Stimulated activated CD4-positive, alpha-beta T cell treated with anti-CD3 and anti-CD28 coated beads, Interleukin-15, amount 100 ng/mL, for 24 hours (primary cell): ENCODE measurements around the gene RAB27B.

Experiments used
- DNase-seq: peaks from one replicate; pipeline ENCODE4 v3.0.0-alpha.2; 2020

RAB27B gene

DNA sequence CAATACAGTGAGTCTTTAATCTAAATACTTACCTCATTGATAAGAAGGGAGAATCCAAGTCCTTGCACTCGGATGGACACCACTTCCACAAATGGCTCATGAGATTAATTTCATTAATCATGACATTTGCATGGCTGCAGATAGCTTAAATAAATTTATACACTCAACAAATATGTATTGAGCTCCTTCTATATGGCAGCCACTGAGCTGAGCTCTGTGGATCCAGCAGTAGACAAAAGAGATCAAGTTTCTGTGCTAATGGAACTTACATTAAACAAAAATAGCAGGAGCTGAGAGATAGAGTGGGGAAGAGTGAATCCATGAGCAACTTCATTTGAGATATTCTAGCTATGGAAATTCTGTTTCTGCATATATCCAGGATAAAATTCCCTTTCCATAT, 44.4 kb downstream of the RAB27B start:
- DNase-seq: no peak

DNA sequence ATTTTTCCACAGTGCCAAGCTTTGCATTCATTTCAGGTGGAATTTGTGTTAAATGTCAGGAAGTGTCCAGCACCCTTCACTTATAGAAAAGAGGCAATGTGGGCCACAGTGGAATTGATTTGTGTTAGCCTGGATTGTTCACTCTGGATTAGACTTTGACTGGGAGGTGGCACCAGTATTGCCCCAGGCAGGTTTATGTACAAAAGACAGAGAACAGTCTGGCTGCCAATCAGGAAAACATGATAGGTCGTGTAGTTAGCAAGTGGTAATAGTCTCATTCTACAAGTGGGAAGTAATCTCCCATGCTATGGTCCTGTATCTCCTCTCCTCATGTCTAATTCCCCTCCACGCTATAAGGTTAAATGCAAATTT, 45.6 kb downstream of the RAB27B start:
- no peak for DNase-seq

- no peak for DNase-seq
Observed at GRCh38 chr18:54875063-54875462, 46.8 kb downstream of the RAB27B start.

DNA sequence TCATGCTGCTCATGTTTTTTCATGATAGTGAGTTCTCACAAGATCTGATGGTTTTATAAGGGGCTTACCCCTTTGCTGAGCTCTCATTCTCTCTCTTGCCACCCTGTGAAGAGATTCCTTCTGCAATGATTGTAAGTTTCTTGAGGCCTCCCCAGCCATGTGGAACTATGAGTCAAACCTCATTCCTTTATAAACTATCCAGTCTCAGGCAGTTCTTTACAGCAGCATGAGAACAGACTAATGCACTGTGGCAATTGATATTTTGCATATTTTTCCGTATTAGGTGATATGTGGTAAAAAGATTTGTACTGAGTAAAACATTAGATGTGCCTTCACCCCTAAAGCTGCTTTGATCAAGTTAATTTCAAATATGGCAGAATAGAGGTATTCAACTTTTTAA, 48.8 kb downstream of the RAB27B start:
- DNase-seq: no peak

DNA sequence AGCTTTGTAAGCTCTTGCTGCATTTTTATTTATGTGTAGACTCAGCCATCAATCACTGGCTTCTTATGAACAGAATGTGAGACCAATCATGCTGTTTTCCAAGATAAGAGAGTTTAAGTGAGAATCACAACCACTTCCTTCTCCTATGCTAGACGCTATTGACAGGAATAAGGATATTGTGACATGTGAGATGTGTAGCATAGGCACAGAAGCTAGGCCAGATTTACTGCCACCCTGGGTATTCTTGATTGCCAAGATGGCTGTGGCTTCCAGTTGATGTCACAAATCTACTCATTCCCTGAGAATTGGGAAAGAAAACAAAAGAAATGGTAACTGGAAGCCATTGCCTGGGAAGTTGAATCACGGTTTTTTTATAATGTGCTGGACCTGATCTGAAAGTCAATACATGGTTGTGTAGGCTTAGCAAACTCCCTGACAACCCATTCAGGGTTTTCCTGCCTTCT, 49.9 kb downstream of the RAB27B start:
- no peak for DNase-seq

- DNase-seq: no peak
Observed at GRCh38 chr18:54878659-54879358, 50.5 kb downstream of the RAB27B start.

GRCh38 chr18:54879691-54880090, 51.4 kb downstream of the RAB27B start:
- DNase-seq: no peak

DNA sequence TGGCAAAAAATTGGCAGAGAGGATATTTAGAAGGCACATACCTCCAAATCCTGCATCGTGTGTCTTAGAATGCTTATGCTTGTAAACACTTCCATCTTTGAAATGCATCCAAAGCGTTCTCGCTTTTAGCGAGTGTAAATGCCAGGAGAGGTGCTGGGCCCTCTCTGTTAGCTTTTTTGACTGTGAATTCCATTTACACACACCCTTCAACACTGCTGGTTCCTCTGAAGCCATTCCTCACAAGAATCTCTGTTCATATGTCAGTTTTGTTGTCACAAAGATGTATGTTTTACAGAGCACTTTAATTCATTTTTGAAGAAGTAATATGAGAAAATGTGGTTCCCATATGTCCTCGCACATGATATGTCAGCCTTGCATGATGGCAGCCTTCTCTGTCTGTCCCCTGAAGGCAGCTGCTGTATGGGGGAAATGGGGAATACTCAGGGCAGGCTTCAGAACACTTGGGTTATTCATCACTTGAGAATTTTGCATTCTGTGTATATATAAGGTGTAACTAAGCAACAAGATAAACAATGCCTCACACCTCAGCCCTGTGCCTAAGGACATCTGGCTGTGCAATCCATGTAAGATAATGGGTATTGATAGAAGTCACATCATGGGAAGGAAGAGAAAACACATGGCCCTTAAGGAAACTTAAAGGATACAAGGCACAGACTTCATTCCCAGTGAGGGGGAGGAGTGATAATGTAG, 52.3 kb downstream of the RAB27B start:
- DNase-seq: no peak

DNA sequence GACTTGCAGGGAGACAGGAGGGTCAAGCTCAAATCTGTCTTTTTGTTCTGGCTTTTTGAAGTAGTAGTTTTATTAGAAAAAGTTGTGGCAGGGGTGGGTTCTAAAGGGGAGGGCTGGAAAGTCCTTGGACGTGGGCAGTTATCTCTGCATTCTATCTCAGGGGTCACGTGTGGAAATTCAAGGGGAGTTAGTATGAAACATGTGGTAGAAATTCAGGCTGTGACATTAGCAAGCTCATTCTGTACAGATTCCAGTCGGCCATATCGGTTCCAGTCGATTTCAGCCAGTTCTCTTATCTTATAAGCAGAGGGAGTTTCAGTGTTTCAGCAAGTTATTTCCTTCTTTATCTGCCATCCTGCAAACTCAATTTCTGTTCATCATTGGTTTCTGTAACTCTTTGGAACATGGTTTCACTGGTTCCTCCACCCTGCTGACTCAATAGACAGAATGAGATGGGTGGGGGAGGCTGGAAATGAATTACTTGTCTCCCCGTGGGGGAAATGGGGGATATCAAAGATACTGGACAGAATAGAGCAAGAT, 53.0 kb downstream of the RAB27B start:
- DNase-seq: no peak

- no peak for DNase-seq
Observed at GRCh38 chr18:54882318-54882717, 54.0 kb downstream of the RAB27B start.

GRCh38 chr18:54883816-54884604, 55.7 kb downstream of the RAB27B start:
- DNase-seq: no peak

DNA sequence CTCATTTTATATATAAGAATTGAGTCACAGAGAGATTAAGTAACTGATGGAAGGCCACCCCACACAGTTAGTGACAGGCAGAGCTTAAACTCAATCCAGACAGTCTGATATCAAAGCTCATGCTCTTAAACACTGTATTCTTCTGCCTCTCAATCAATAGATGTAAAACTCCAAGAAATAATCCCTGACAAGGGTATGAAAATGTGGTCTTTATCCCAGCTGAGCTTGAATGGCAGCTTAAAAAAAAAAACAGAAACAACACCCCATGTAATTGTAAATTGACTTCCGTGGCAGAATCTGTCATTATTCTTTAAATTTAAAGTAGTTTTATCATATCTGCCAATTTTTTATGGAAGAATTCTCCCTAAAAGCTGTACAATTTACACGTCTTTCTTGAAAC, 60.1 kb downstream of the RAB27B start:
- DNase-seq: no peak

DNA sequence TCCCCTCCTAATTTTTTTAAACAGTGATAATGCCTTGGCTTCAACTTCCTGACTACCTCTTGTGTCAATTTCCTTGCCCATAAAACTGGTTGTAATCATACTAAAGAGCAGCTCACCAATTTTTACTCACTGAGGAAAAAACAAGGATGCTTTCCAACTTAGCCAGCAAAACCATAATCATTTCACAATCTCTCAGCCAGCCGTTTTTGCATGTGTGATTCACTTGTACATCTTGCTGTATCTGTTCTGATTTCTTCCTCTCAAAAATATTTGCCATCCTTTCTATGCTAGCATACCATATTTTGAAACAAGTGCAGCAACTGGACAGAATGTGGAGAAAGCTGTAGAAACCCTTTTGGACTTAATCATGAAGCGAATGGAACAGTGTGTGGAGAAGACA, 60.7 kb downstream of the RAB27B start:
- DNase-seq: no peak

- DNase-seq: no peak
Observed at GRCh38 chr18:54899500-54899899, 71.2 kb downstream of the RAB27B start.

DNA sequence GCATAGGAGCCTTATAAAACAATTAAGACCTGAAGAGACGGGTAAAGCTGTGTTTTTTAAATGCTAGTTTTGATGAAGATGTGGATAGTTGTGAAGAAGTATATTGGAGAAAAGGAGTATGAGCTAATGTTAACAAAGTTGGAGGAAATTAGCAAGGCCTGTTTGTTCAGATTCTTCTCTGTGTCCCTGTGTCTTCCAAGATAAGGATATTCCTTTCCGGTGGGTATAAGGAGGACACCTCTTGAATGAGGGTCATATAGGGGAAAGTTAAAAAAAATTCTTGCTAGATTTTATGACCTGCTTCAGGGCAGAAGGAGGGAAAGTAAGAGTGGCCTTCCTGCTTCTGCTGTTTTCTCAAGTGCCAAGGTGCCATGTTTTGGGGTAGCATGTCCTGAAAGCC, 72.0 kb downstream of the RAB27B start:
- DNase-seq: no peak

DNA sequence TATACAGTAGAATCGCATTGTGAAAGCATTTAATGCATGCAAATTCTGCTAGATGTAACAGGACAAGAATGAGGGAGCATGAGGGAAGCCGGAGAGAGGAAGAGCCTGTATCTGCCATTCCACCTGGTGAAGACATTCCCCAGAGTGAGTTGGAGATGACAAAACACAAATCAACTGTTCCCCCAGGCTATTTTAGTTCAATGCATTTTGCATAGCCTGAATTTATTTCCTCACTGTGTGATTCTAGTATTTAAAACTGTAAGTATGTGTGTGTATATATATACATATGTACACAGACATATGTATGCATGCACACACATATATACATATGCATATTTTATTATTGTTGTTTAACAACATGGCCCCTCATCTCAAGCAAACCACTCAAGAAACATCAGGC, 76.3 kb downstream of the RAB27B start:
- DNase-seq: no peak

- DNase-seq: no peak
Observed at GRCh38 chr18:54905629-54906028, 77.4 kb downstream of the RAB27B start.

DNA sequence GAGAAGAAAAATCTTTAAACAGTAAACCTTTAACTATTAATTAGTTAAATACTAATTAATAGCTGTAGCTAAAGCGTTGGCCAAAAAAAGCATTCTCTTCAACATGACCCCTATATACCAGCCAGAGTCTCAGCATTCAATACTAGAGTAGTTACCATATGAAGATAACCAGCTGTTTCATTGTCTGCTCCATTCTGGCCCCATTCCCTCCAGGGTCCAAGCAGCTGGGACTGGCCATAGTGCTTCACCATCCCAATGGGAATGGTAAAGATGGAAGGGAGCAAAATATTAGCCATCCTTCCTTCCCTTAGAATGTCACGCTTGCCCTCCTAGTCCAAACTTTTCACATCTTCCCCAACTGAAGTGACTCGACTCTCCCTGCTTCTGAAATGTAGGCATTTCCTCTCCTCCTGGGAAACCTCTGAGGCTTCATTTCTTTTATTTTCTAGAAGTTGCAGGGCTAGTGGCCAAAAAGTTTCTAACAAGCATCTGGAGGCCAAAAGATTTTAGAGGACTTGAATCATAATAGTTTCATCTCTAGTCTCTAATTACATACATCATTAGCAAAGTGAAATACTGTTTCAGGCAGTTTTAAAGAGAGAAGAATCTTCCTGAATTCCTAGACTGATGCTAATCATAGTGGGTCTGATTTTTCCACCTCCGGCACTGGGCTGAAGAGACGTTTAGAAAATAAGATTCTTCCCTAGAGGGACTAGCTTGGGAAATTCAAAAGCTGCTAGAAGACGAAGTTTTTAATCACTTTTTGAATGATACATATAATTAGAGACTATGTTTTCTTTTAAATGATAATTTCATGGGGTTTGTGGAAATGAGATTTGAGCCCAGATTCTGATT, 78.3 kb downstream of the RAB27B start:
- no peak for DNase-seq

DNA sequence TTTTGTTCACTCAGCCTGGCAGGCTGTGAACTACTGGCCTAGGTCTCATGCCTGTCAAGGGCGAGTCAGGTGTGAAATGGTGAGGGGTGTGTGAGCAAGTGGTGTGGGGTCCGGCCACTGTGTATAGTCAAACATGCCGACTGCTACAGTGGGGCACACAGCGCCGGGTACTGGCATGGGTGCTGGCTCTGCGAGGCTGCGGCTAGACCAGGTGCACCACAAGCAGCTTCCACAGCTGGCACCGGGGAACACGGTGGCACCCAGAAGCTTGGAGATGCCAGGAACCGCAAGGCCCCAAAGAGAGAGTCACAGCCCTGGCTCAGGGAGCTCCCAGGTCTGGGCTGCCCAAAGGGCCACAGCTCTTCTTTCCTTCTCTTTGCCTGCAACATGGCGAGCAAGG, 81.3 kb downstream of the RAB27B start:
- DNase-seq: no peak

DNA sequence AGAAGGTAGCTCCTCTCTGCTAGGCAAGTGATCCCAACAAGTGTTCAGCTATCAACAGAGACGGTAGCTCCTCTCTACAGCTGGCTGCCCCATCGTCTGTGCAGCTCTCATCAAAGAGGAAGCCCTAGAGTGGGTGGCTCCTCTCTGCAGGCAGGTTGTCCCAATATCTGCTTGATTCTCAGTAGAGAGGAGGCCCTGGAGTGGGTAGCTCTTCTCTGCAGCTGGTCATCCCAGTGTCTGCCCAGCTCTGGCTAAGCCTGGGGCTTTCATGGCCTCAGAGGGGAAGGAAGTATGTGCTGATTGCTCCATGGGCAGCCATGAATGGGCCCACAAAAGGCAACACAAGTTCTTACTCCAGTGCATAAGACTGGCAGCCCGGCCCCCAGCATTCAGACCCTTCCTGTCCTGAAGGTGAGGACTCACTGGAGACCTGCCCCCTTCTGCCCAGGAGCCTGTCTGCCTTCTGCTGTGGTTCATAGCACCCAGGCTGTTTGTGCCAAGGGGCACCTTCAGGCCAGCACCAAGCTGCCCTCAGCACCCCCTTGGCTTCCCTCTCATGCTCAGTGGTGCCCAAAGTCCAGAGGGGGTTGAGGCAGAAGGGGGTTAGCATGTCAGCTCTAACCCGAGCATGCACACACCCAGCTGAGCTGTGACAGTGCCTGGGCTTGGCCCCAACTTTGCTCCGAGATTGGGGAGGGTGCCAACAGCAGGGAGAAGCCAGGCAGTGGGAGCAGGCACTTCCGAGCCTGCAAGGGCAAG, 82.1 kb downstream of the RAB27B start:
- no peak for DNase-seq

DNA sequence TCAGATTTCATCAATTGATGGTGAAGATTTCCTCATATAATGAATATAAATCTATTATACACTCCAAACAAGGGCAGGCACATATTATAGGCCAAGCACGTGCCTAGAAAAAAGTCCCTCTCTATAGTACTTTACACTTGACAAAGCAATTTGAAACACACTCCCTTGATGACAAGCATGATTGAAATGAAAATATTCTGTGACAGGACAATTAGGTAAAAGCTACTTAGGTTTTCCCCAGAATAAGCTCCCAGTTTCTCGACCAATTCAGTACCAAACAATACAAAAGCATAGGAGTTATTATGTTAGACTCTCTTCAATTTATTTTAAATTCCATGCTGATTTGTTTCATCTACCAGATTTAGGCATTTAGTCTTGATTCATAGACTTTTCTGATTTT, 83.3 kb downstream of the RAB27B start:
- DNase-seq: no peak

DNA sequence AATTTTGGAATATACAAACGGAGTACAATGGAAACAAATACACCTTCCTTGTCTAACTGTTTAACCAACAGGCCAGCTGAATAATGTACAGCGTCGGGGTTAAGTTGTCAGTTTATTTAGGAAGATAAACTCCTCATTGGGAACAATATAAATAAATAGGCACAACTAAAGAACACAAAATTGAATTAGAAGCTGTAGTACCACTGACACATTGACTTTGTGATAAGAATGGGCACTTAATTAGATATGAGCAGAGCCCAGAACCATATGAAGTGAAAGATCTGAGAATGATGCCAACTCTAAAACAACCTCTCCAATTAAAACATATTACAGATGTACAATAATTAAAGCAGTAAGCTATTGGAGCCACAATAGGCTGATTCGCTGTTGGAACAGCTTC, 86.5 kb downstream of the RAB27B start:
- no peak for DNase-seq
